ENCODE results near the gene CMTR2. TPM values are rescaled to one million over a fixed set of nuclear protein-coding genes. Genes with fewer than 3 reads are reported as not detected.
A peak's percentile ranks its signal among the peaks of the same experiment; 100 is the strongest.
"Not testable (repeated sequence)": the region's sequence is repeated elsewhere in the genome, so short reads cannot be mapped to it uniquely, and the experiment has no call there.

Gene CMTR2
- polyA plus RNA-seq, 1 of the 3 experiments (the other 2 are of a cell fraction), result 7.2 TPM

- H4K20me1 ChIP-seq (ENCODE audit: insufficient read depth), result no peaks in the 10 kb centered on the region
- H3K36me3 ChIP-seq (replicated peaks in 1 of 2; ENCODE audit: control insufficient read depth in 1 of 2, insufficient read depth in 2 of 2, low read length in 1 of 2), result no peaks in the 10 kb centered on the region
- TF ChIP-seq JUND (IDR thresholded peaks at IDR 0.05) (no peak), TAF1 (IDR thresholded peaks at IDR 0.05; ENCODE audit: borderline replicate concordance, low read depth, low read length) (no peak), FOXJ3 (CRISPR knock-in tag; IDR thresholded peaks at IDR 0.05) (no peak), NRF1 (IDR thresholded peaks at IDR 0.05; ENCODE audit: low read depth, low read length) (no peak), TCF12 (IDR thresholded peaks at IDR 0.05) (no peak), NFIC (IDR thresholded peaks at IDR 0.05; ENCODE audit: borderline replicate concordance) (no peak), POLR2AphosphoS5 (IDR thresholded peaks at IDR 0.05; ENCODE audit: low read depth, low read length) (no peak), MAX (IDR thresholded peaks at IDR 0.05; ENCODE audit: low read depth) (no peak), RAD21 (IDR thresholded peaks at IDR 0.05; ENCODE audit: low read length) (no peak)
- TF ChIP-seq, protein P1, sequence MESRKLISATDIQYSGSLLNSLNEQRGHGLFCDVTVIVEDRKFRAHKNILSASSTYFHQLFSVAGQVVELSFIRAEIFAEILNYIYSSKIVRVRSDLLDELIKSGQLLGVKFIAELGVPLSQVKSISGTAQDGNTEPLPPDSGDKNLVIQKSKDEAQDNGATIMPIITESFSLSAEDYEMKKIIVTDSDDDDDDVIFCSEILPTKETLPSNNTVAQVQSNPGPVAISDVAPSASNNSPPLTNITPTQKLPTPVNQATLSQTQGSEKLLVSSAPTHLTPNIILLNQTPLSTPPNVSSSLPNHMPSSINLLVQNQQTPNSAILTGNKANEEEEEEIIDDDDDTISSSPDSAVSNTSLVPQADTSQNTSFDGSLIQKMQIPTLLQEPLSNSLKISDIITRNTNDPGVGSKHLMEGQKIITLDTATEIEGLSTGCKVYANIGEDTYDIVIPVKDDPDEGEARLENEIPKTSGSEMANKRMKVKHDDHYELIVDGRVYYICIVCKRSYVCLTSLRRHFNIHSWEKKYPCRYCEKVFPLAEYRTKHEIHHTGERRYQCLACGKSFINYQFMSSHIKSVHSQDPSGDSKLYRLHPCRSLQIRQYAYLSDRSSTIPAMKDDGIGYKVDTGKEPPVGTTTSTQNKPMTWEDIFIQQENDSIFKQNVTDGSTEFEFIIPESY (IDR thresholded peaks at IDR 0.05; ENCODE audit: borderline replicate concordance, low read depth), result no peak
- TF ChIP-seq, protein P2, sequence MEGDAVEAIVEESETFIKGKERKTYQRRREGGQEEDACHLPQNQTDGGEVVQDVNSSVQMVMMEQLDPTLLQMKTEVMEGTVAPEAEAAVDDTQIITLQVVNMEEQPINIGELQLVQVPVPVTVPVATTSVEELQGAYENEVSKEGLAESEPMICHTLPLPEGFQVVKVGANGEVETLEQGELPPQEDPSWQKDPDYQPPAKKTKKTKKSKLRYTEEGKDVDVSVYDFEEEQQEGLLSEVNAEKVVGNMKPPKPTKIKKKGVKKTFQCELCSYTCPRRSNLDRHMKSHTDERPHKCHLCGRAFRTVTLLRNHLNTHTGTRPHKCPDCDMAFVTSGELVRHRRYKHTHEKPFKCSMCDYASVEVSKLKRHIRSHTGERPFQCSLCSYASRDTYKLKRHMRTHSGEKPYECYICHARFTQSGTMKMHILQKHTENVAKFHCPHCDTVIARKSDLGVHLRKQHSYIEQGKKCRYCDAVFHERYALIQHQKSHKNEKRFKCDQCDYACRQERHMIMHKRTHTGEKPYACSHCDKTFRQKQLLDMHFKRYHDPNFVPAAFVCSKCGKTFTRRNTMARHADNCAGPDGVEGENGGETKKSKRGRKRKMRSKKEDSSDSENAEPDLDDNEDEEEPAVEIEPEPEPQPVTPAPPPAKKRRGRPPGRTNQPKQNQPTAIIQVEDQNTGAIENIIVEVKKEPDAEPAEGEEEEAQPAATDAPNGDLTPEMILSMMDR (IDR thresholded peaks at IDR 0.05), result no peak
- no peak overlapping the region for H3K4me3 ChIP-seq (ENCODE audit: low read depth in 2 of 2, low read length in 1 of 2)
- no peaks in the 10 kb centered on the region for H3K9me2 ChIP-seq
- CTCF ChIA-PET, result interaction anchor here (0.7 to 0.9 kb wide), 2 partner anchors 16 to 63 kb away, joined by 3 to 4 read pairs; no protein-coding TSS in a partner anchor
- DNase-seq, result no peak
- no peak overlapping the region for H2AFZ ChIP-seq (ENCODE audit: low read depth)
- 25% methylated on average over 1 of the region's 1 CpG for WGBS (ENCODE audit: low lambda C conversion rate)
- H3K9ac ChIP-seq, result no peak overlapping the region
- POLR2A ChIA-PET, result no interaction called here
- H3K27me3 ChIP-seq (ENCODE audit: insufficient read depth), result no peaks in the 10 kb centered on the region
- H3K79me2 ChIP-seq (ENCODE audit: insufficient read depth), result no peaks in the 10 kb centered on the region
- H3K9me3 ChIP-seq, result no peaks in the 10 kb centered on the region
- no peak overlapping the region for H3K27ac ChIP-seq (ENCODE audit: low read depth in 2 of 2, low read length in 1 of 2)
- no peaks in the 10 kb centered on the region for H3F3A ChIP-seq (replicated peaks; ENCODE audit: insufficient read depth)
- H3K4me1 ChIP-seq (ENCODE audit: control insufficient read depth in 1 of 2, insufficient read depth in 2 of 2, low read depth in 1 of 2, low read length in 1 of 2), result no peaks in the 10 kb centered on the region; a peak in 1 of 4 replicates
- H3K4me2 ChIP-seq, result no peak overlapping the region
These were observed 6.7 kb upstream of the CMTR2 start for GRCh38 chr16:71295950-71296349.

GRCh38 chr16:71293919-71294318 lies 4.7 kb upstream of the CMTR2 start:
- Histone ChIP-seq H3F3A (replicated peaks; ENCODE audit: insufficient read depth) (no peaks in the 10 kb centered on the region), H3K9ac (no peak overlapping the region), H3K4me3 (ENCODE audit: low read depth in 2 of 2, low read length in 1 of 2) (no peak overlapping the region; a peak in 1 of 4 replicates), H3K4me2 (no peak overlapping the region), H3K9me3 (no peaks in the 10 kb centered on the region), H4K20me1 (ENCODE audit: insufficient read depth) (no peaks in the 10 kb centered on the region), H3K4me1 (ENCODE audit: control insufficient read depth in 1 of 2, insufficient read depth in 2 of 2, low read depth in 1 of 2, low read length in 1 of 2) (peaks cover 0 to 4% of the 10 kb centered on the region in 2 experiments; a peak in 2 of 4 replicates), H3K9me2 (no peaks in the 10 kb centered on the region), H2AFZ (ENCODE audit: low read depth) (peak overlapping the region; percentile 65), H3K36me3 (replicated peaks in 1 of 2; ENCODE audit: control insufficient read depth in 1 of 2, insufficient read depth in 2 of 2, low read length in 1 of 2) (no peaks in the 10 kb centered on the region), H3K27me3 (ENCODE audit: insufficient read depth) (no peaks in the 10 kb centered on the region), H3K79me2 (ENCODE audit: insufficient read depth) (no peaks in the 10 kb centered on the region), H3K27ac (ENCODE audit: low read depth in 2 of 2, low read length in 1 of 2) (no peak overlapping the region)
- ChIA-PET POLR2A (no interaction called here), CTCF (interaction anchor here (2.7 kb wide), 1 partner anchor 17 kb away, joined by 18 read pairs; no protein-coding TSS in a partner anchor)
- 2% methylated on average over 1 of the region's 1 CpG for WGBS (ENCODE audit: low lambda C conversion rate)
- TF ChIP-seq, protein P3, sequence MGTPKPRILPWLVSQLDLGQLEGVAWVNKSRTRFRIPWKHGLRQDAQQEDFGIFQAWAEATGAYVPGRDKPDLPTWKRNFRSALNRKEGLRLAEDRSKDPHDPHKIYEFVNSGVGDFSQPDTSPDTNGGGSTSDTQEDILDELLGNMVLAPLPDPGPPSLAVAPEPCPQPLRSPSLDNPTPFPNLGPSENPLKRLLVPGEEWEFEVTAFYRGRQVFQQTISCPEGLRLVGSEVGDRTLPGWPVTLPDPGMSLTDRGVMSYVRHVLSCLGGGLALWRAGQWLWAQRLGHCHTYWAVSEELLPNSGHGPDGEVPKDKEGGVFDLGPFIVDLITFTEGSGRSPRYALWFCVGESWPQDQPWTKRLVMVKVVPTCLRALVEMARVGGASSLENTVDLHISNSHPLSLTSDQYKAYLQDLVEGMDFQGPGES (IDR thresholded peaks at IDR 0.05; ENCODE audit: low read depth, low read length), result no peak
- peak; percentile 62 for TF ChIP-seq TCF12 (IDR thresholded peaks at IDR 0.05)
- no peak for TF ChIP-seq ELF1 (IDR thresholded peaks at IDR 0.05)
- no peak for DNase-seq

DNA sequence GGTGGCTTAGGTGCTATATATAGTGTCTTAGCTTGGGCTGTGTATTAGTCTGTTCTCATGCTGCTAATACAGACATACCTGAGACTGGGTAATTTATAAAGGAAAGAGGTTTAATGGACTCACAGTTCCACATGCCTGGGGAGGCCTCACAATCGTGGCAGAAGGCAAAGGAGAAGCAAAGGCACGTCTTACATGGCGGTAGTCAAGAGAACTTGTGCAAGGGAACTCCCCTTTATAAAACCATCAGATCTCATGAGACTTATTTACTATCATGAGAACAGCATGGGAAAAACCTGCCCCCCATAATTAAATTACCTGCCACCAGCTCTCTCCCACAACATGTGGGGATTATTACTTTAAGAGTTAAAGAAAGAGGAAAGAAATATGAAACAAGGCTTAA lies 2.9 kb upstream of the CMTR2 start:
- H3K9ac ChIP-seq; H3K36me3 ChIP-seq (replicated peaks in 1 of 2; ENCODE audit: control insufficient read depth in 1 of 2, insufficient read depth in 2 of 2, low read length in 1 of 2); H3K4me3 ChIP-seq (ENCODE audit: low read depth in 2 of 2, low read length in 1 of 2); H3K4me1 ChIP-seq (ENCODE audit: control insufficient read depth in 1 of 2, insufficient read depth in 2 of 2, low read depth in 1 of 2, low read length in 1 of 2); H3K27me3 ChIP-seq (ENCODE audit: insufficient read depth); H4K20me1 ChIP-seq (ENCODE audit: insufficient read depth); H2AFZ ChIP-seq (ENCODE audit: low read depth); POLR2A ChIA-PET; H3K9me2 ChIP-seq; DNase-seq; H3K9me3 ChIP-seq; H3F3A ChIP-seq (replicated peaks; ENCODE audit: insufficient read depth); H3K27ac ChIP-seq (ENCODE audit: low read depth in 2 of 2, low read length in 1 of 2); H3K4me2 ChIP-seq: not testable (repeated sequence)
- CTCF ChIA-PET, result interaction anchor here (2.7 kb wide), 1 partner anchor 19 kb away, joined by 18 read pairs; no protein-coding TSS in a partner anchor
- peaks cover 17% of the 10 kb centered on the region for H3K79me2 ChIP-seq (ENCODE audit: insufficient read depth)
- 39% methylated on average over 3 of the region's 3 CpGs for WGBS (ENCODE audit: low lambda C conversion rate)
